HepG2 (cell line): Measurements from ENCODE around the gene GPC2. TPM values are rescaled to one million over a fixed set of nuclear protein-coding genes. Genes with fewer than 3 reads are reported as not detected.
A peak's percentile ranks its signal among the peaks of the same experiment; 100 is the strongest.

Source experiments
- BCL6 ChIP-seq: IDR thresholded peaks from 2 replicates; pipeline ENCODE4 v1.6.1; 2016; ENCODE audit warnings: missing genetic modification reagents, missing compliant biosample characterization
- CBX5 ChIP-seq: sonication (generic); formaldehyde crosslinking; IDR thresholded peaks from 2 replicates; pipeline ENCODE4 v1.4.0; 2020; ENCODE audit warnings: missing genetic modification reagents, borderline replicate concordance
- DMAP1 ChIP-seq: IDR thresholded peaks from 2 replicates; pipeline ENCODE4 v1.6.1; 2016
- EHMT2 ChIP-seq: fragments of 200-600 bp; sonication (generic); IDR thresholded peaks from 2 replicates; pipeline ENCODE4 v1.7.0; 2017; ENCODE audit warnings: antibody characterized with exemption, low read depth, low read length, borderline replicate concordance
- ESRRA ChIP-seq: sonication (generic); formaldehyde crosslinking; IDR thresholded peaks from 2 replicates; pipeline ENCODE4 v1.5.1; 2020; ENCODE audit warnings: mild to moderate bottlenecking, low read depth, missing genetic modification reagents
- GPBP1L1 ChIP-seq: sonication (generic); formaldehyde crosslinking; IDR thresholded peaks from 2 replicates; pipeline ENCODE4 v1.5.0; 2020; ENCODE audit warnings: mild to moderate bottlenecking, missing genetic modification reagents
- HNF1B ChIP-seq: sonication (generic); formaldehyde crosslinking; IDR thresholded peaks from 2 replicates; pipeline ENCODE4 v1.5.1; 2020; ENCODE audit warnings: mild to moderate bottlenecking, moderate library complexity, missing genetic modification reagents
- MED1 ChIP-seq: sonication (generic); formaldehyde crosslinking; IDR thresholded peaks from 2 replicates; pipeline ENCODE4 v1.4.0; 2020; ENCODE audit warnings: missing genetic modification reagents
- NFYB ChIP-seq: sonication (generic); formaldehyde crosslinking; IDR thresholded peaks from 2 replicates; pipeline ENCODE4 v1.4.0; 2020; ENCODE audit warnings: missing genetic modification reagents
- ONECUT2 ChIP-seq: sonication (generic); formaldehyde crosslinking; IDR thresholded peaks from 2 replicates; pipeline ENCODE4 v1.4.0; 2020; ENCODE audit warnings: missing genetic modification reagents
- RAD21 ChIP-seq: fragments of 450-650 bp; formaldehyde crosslinking; IDR thresholded peaks from 2 replicates; pipeline ENCODE4 v1.5.0; 2020; ENCODE audit warnings: mild to moderate bottlenecking
- SALL1 ChIP-seq: sonication (generic); formaldehyde crosslinking; IDR thresholded peaks from 2 replicates; pipeline ENCODE4 v1.8.0; 2022; ENCODE audit warnings: mild to moderate bottlenecking, missing genetic modification reagents
- SRF ChIP-seq: IDR thresholded peaks from 2 replicates; pipeline ENCODE4 v1.6.1; 2011; ENCODE audit warnings: mild to moderate bottlenecking, low read depth, low read length, moderate library complexity
- SSRP1 ChIP-seq: IDR thresholded peaks from 2 replicates; pipeline ENCODE4 v1.6.1; 2016; ENCODE audit warnings: control low read depth
- TERF1 ChIP-seq: sonication (generic); formaldehyde crosslinking; IDR thresholded peaks from 2 replicates; pipeline ENCODE4 v1.8.0; 2022; ENCODE audit warnings: mild to moderate bottlenecking, missing genetic modification reagents, moderate library complexity
- UBTF ChIP-seq: sonication (generic); formaldehyde crosslinking; IDR thresholded peaks from 2 replicates; pipeline ENCODE4 v1.4.0; 2020; ENCODE audit warnings: mild to moderate bottlenecking, missing genetic modification reagents
- ZNF276 ChIP-seq: sonication (generic); formaldehyde crosslinking; IDR thresholded peaks from 2 replicates; pipeline ENCODE4 v1.4.0; 2020; ENCODE audit warnings: mild to moderate bottlenecking, low read depth, missing genetic modification reagents
- ZNF280B ChIP-seq: sonication (generic); formaldehyde crosslinking; IDR thresholded peaks from 2 replicates; pipeline ENCODE4 v1.5.0; 2020; ENCODE audit warnings: missing genetic modification reagents, mild to moderate bottlenecking, borderline replicate concordance
- polyA plus RNA-seq, 8 experiments: library from polyadenylated mRNA; depleted of rRNA in 3 of 8; stranded (reverse) in 7 of 8; unstranded in 1 of 8; fragments of >200 nt; fragmentation: Illumina TruSeq in 4 of 8; extraction: Trizol in 4 of 8; gene quantifications; 2 replicates each; pipeline versions ENCODE4 v1.2.1 to v1.2.3, GENCODE V29; 2011 to 2016; ENCODE audit warnings: low read depth in 4 of 8, missing spikeins in 1 of 8, mixed read lengths in 1 of 8; ENCODE audit not compliant: insufficient read depth in 1 of 8
- total RNA-seq, 5 experiments: library from RNA; depleted of rRNA; stranded (reverse); fragments of >200 nt; fragmentation: Illumina TruSeq; extraction: Trizol; gene quantifications; 2 replicates each; pipeline ENCODE4 v1.2.3, GENCODE V29; 2016; ENCODE audit warnings: low read depth in 1 of 5

The GPC2 gene
- total and polyA plus RNA-seq, 2 of the 13 experiments (the other 11 are each of a cell fraction or from before 2014, with no cell fraction given) = 0.64 to 0.78 TPM

- TF ChIP-seq ONECUT2 = peak; percentile 73
- no peak for TF ChIP-seq GPBP1L1 (CRISPR knock-in tag)
- peak; percentile 75; the same call in 1 of the 2 replicates for TF ChIP-seq SSRP1 (CRISPR knock-in tag)
- peak; percentile 75 for TF ChIP-seq CBX5 (CRISPR knock-in tag)
- no peak for TF ChIP-seq SRF
- no peak for TF ChIP-seq RAD21
- TF ChIP-seq ESRRA (CRISPR knock-in tag) = 0 out of 2 replicates have a peak, but pooled peaks have one; percentile 24
- TF ChIP-seq BCL6 = no peak
- TF ChIP-seq SALL1 (CRISPR knock-in tag) = peak; percentile 71
- TF ChIP-seq MED1 = peak; percentile 52; the same call in 1 of the 2 replicates
- peak; percentile 74 for TF ChIP-seq DMAP1 (CRISPR knock-in tag)
- no peak for TF ChIP-seq EHMT2
- no peak for TF ChIP-seq TERF1 (CRISPR knock-in tag)
- peak; percentile 30; the same call in 1 of the 2 replicates for TF ChIP-seq ZNF280B
- TF ChIP-seq UBTF (CRISPR knock-in tag) = peak; percentile 65
- 0 out of 2 replicates have a peak, but pooled peaks have one; percentile 11 for TF ChIP-seq HNF1B (CRISPR knock-in tag)
- TF ChIP-seq ZNF276 (CRISPR knock-in tag) = no peak
- no peak for TF ChIP-seq NFYB
Measured at GRCh38 chr7:100122067-100122466, 55.1 kb downstream of the GPC2 start (continued).
